Measurements from ENCODE around the gene C16orf86. TPM values are rescaled to one million over a fixed set of nuclear protein-coding genes. Genes with fewer than 3 reads are reported as not detected.

The C16orf86 gene
- total RNA-seq, 1 experiment from 2014 or later: 0.34 TPM

DNA sequence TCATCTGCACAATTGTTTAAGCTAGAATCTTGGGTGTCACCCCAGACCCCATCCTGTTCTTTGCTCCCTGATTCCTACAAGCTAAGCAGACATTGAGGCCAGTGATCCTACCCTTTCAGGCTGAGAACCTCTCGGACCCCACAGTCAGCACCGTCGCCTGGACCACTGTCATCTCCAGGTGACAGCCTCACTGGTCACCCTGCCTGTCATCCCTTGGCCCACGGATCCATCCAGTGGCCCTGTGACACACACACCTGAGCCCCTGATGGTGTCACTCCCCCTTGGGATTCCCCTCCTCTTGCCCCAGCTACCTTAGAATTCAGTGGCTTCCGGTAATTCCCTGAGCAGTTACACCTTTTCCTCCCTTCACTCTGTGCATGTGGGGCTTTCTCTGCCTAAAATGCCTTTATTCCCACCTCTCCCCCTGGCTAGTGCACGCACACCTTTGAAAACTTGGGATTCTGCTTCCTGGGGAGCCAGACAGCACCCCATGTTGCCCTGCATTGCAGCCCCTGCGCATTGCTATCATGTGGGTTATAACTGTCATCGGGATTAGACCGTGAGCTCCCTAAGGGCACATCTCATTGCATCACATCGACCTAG lies 3.0 kb downstream of the C16orf86 start:
- no peaks in the 10 kb centered on the region for H3K36me3 Mint-ChIP-seq (ENCODE audit: insufficient read depth, unreplicated experiment)
- H3K27me3 ChIP-seq (replicated peaks; ENCODE audit: control insufficient read depth, insufficient read depth, low read length): no peaks in the 10 kb centered on the region
- H3K27me3 Mint-ChIP-seq (ENCODE audit: insufficient read depth, unreplicated experiment): no peaks in the 10 kb centered on the region
- TF ChIP-seq, protein P1, sequence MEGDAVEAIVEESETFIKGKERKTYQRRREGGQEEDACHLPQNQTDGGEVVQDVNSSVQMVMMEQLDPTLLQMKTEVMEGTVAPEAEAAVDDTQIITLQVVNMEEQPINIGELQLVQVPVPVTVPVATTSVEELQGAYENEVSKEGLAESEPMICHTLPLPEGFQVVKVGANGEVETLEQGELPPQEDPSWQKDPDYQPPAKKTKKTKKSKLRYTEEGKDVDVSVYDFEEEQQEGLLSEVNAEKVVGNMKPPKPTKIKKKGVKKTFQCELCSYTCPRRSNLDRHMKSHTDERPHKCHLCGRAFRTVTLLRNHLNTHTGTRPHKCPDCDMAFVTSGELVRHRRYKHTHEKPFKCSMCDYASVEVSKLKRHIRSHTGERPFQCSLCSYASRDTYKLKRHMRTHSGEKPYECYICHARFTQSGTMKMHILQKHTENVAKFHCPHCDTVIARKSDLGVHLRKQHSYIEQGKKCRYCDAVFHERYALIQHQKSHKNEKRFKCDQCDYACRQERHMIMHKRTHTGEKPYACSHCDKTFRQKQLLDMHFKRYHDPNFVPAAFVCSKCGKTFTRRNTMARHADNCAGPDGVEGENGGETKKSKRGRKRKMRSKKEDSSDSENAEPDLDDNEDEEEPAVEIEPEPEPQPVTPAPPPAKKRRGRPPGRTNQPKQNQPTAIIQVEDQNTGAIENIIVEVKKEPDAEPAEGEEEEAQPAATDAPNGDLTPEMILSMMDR (IDR thresholded peaks at IDR 0.05; ENCODE audit: insufficient read depth in 1 of 2, low read depth in 1 of 2, low read length in 1 of 2, severe bottlenecking in 1 of 2, unreplicated experiment in 1 of 2): no peak
- H3K4me1 ChIP-seq: peaks cover 4% of the 10 kb centered on the region
- intact Hi-C loops (cut with micrococcal nuclease; ENCODE audit: unreplicated experiment): no loop called here
- no peaks in the 10 kb centered on the region for H3K9me3 Mint-ChIP-seq (ENCODE audit: unreplicated experiment)
- POLR2A ChIA-PET: interaction anchor here (0.6 kb wide), 1 partner anchor 71 kb away, joined by 3 read pairs; no protein-coding TSS in a partner anchor
- no TSS peak for BruUV-seq (replicated peaks)
- H3K27ac Mint-ChIP-seq (ENCODE audit: unreplicated experiment): no peak overlapping the region
- no peak overlapping the region for H3K4me3 ChIP-seq (ENCODE audit: low read depth, low read length)
- no peaks in the 10 kb centered on the region for H3K9me3 ChIP-seq
- H3K4me1 Mint-ChIP-seq (ENCODE audit: low read depth, unreplicated experiment): no peaks in the 10 kb centered on the region
- no peak for DNase-seq
- H3K36me3 ChIP-seq (ENCODE audit: control insufficient read depth, insufficient read depth, low read length): no peaks in the 10 kb centered on the region
- CTCF ChIA-PET: interaction anchor here (0.6 to 2.5 kb wide), 4 partner anchors 36 to 245 kb away, joined by 3 to 15 read pairs (median 7); no protein-coding TSS in a partner anchor
- H3K4me3 Mint-ChIP-seq (ENCODE audit: unreplicated experiment): no peak overlapping the region

- CTCF ChIA-PET: interaction anchor here (0.6 to 2.0 kb wide), 15 partner anchors 12 to 368 kb away, joined by 3 to 18 read pairs (median 5); partner anchors contain the start of genes ACD, GFOD2, RANBP10 and TSNAXIP1
- Mint-ChIP-seq H3K4me3 (ENCODE audit: unreplicated experiment) (no peak overlapping the region), H3K9me3 (ENCODE audit: unreplicated experiment) (no peaks in the 10 kb centered on the region), H3K36me3 (ENCODE audit: insufficient read depth, unreplicated experiment) (no peaks in the 10 kb centered on the region), H3K4me1 (ENCODE audit: low read depth, unreplicated experiment) (no peaks in the 10 kb centered on the region), H3K27me3 (ENCODE audit: insufficient read depth, unreplicated experiment) (no peaks in the 10 kb centered on the region), H3K27ac (ENCODE audit: unreplicated experiment) (no peak overlapping the region)
- Histone ChIP-seq H3K36me3 (ENCODE audit: control insufficient read depth, insufficient read depth, low read length) (no peaks in the 10 kb centered on the region), H3K4me3 (ENCODE audit: low read depth, low read length) (no peak overlapping the region), H3K9me3 (no peaks in the 10 kb centered on the region), H3K27me3 (replicated peaks; ENCODE audit: control insufficient read depth, insufficient read depth, low read length) (no peaks in the 10 kb centered on the region), H3K4me1 (peaks cover 2% of the 10 kb centered on the region)
- POLR2A ChIA-PET: interaction anchor here (0.5 kb wide), 1 partner anchor 194 kb away, joined by 3 read pairs; no protein-coding TSS in a partner anchor
- peak in 1 of 2 experiments; percentile 31 for DNase-seq
- TF ChIP-seq, protein P1 (IDR thresholded peaks at IDR 0.05; ENCODE audit: insufficient read depth in 1 of 2, low read depth in 1 of 2, low read length in 1 of 2, severe bottlenecking in 1 of 2, unreplicated experiment in 1 of 2): no peak
- intact Hi-C loops (cut with micrococcal nuclease; ENCODE audit: unreplicated experiment): loop anchor here (1.0 to 2.0 kb wide), 4 partner anchors 46 to 256 kb away; partner anchors contain the start of genes GFOD2, RANBP10 and TSNAXIP1
- no TSS peak for BruUV-seq (replicated peaks)
These were observed 5.7 kb downstream of the C16orf86 start for GRCh38 chr16:67672306-67672705.

DNA sequence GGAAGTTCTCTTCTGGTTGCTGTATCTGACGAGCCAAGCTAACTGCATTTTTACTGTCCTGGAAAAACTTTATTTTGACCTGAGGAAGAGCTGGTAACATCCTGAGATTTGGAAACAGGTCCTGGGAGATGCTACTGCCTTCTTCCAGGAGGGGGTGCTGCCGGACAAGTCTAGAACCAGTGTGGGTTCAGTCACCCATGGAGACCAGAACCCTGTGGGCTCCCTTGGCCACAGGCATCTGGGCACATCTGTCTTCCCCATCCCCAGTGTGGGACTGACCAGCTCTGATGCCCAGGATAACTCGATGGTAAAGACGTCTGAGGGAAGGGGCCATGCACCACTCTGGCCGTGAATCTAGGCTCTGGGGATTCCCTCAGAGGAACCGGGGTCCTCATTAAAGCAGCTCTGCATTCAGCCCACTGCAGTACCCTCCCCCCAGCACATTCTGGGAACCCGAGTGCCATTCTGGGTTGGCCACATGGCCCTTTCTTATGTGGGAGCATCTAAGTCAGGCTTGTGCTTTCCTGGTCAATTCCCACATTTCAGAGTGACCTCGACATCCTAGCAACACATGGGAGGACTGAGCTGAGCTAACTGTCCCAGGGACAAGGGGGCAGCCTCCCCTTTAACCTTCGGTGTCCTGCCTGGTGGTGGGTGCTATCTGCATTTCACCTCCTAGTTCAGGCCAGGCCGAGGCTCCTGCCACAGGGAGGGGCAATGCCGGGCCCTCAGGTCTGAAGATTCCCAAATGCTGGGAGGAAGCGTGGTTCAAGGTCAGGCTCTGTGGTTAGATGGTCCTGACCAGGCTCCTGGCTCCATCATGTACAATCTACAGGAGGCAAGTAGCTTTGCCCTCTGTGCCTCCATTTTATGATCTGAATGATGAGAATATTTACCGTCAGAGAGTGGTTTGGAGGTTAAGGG lies 6.4 kb downstream of the C16orf86 start:
- no peak overlapping the region for H3K4me3 Mint-ChIP-seq (ENCODE audit: unreplicated experiment)
- H3K27ac Mint-ChIP-seq (ENCODE audit: unreplicated experiment): no peak overlapping the region

More for the DNA sequence above, 6.4 kb downstream of the C16orf86 start:
- peak; percentile 80 to 87 for DNase-seq
- intact Hi-C loops (cut with micrococcal nuclease; ENCODE audit: unreplicated experiment): loop anchor here (1.0 to 2.0 kb wide), 4 partner anchors 46 to 255 kb away; partner anchors contain the start of genes GFOD2, RANBP10 and TSNAXIP1
- Mint-ChIP-seq H3K4me1 (ENCODE audit: low read depth, unreplicated experiment) (peaks cover 4% of the 10 kb centered on the region), H3K36me3 (ENCODE audit: insufficient read depth, unreplicated experiment) (no peaks in the 10 kb centered on the region), H3K27me3 (ENCODE audit: insufficient read depth, unreplicated experiment) (no peaks in the 10 kb centered on the region), H3K9me3 (ENCODE audit: unreplicated experiment) (no peaks in the 10 kb centered on the region)
- peaks cover 8% of the 10 kb centered on the region for H3K4me1 ChIP-seq
- BruUV-seq (replicated peaks): no TSS peak
- H3K27me3 ChIP-seq (replicated peaks; ENCODE audit: control insufficient read depth, insufficient read depth, low read length): no peaks in the 10 kb centered on the region
- ChIA-PET POLR2A (interaction anchor here (0.9 kb wide), 1 partner anchor 46 kb away, joined by 3 read pairs; the partner anchor contains the start of gene GFOD2), CTCF (interaction anchor here (0.6 to 2.0 kb wide), 19 partner anchors 13 to 368 kb away, joined by 3 to 18 read pairs (median 5); partner anchors contain the start of genes ACD, GFOD2, RANBP10 and TSNAXIP1)
- H3K4me3 ChIP-seq (ENCODE audit: low read depth, low read length): no peak overlapping the region
- no peaks in the 10 kb centered on the region for H3K9me3 ChIP-seq
- TF ChIP-seq, protein P1 (IDR thresholded peaks at IDR 0.05; ENCODE audit: insufficient read depth in 1 of 2, low read depth in 1 of 2, low read length in 1 of 2, severe bottlenecking in 1 of 2, unreplicated experiment in 1 of 2): peak; percentile 91 to 94
- H3K36me3 ChIP-seq (ENCODE audit: control insufficient read depth, insufficient read depth, low read length): no peaks in the 10 kb centered on the region
